GM12865 (cell line): ENCODE data around the gene NSMCE1.
"Not testable (repeated sequence)": the region's sequence is repeated elsewhere in the genome, so short reads cannot be mapped to it uniquely, and the experiment has no call there.

ENCODE experiments used
- DNase-seq: peaks from one replicate; pipeline ENCODE4 v3.0.0; 2010; ENCODE audit warnings: low read depth
- H3K4me3 ChIP-seq: 2 replicates; pipeline ENCODE4 v1.5.1; 2011; ENCODE audit warnings: mild to moderate bottlenecking, low read depth, low read length, control low read depth
- TF ChIP-seq, protein P1 (sequence below): IDR thresholded peaks from 2 replicates; pipeline ENCODE4 v1.5.1; 2011; ENCODE audit warnings: low read length, control low read depth, low read depth, inconsistent platforms; ENCODE audit not compliant: insufficient read depth; ENCODE audit errors: missing control alignments

The NSMCE1 gene

GRCh38 chr16:27214084-27214961 is 54.2 kb downstream of the NSMCE1 start:
- DNase-seq, result no peak
- TF ChIP-seq, protein P1, sequence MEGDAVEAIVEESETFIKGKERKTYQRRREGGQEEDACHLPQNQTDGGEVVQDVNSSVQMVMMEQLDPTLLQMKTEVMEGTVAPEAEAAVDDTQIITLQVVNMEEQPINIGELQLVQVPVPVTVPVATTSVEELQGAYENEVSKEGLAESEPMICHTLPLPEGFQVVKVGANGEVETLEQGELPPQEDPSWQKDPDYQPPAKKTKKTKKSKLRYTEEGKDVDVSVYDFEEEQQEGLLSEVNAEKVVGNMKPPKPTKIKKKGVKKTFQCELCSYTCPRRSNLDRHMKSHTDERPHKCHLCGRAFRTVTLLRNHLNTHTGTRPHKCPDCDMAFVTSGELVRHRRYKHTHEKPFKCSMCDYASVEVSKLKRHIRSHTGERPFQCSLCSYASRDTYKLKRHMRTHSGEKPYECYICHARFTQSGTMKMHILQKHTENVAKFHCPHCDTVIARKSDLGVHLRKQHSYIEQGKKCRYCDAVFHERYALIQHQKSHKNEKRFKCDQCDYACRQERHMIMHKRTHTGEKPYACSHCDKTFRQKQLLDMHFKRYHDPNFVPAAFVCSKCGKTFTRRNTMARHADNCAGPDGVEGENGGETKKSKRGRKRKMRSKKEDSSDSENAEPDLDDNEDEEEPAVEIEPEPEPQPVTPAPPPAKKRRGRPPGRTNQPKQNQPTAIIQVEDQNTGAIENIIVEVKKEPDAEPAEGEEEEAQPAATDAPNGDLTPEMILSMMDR, result no peak
- no peak overlapping the region for H3K4me3 ChIP-seq

DNA sequence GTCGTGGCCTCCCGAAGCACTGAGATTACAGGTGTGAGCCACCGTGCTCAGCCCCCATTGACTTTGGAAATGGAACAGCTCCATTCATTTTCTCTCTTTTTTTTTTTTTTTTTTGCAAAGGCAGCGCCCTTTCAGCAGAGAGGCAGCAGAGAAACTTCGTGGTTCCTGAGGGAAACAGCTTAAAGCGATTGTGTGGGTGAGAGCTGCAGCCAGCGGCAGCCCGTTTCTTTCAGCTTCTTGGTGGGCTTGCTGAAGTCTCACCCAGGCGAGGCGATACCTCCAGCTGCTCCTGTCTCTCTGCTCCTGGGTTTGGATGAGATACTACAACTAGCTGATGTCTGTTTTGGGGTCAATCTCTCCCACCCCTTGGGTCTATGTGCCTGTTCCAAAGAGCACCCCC is 57.5 kb downstream of the NSMCE1 start:
- no peak for DNase-seq
- TF ChIP-seq, protein P1, result no peak
- no peak overlapping the region for H3K4me3 ChIP-seq

GRCh38 chr16:27210174-27210573 is 58.4 kb downstream of the NSMCE1 start:
- DNase-seq, result no peak
- H3K4me3 ChIP-seq, result no peak overlapping the region
- TF ChIP-seq, protein P1, result no peak

GRCh38 chr16:27209591-27209990 is 59.0 kb downstream of the NSMCE1 start:
- TF ChIP-seq, protein P1, result no peak
- no peak overlapping the region for H3K4me3 ChIP-seq
- no peak for DNase-seq

- no peak for DNase-seq
- H3K4me3 ChIP-seq, result no peak overlapping the region
- TF ChIP-seq, protein P1, result no peak
Measured at GRCh38 chr16:27208796-27209195, 59.8 kb downstream of the NSMCE1 start.

DNA sequence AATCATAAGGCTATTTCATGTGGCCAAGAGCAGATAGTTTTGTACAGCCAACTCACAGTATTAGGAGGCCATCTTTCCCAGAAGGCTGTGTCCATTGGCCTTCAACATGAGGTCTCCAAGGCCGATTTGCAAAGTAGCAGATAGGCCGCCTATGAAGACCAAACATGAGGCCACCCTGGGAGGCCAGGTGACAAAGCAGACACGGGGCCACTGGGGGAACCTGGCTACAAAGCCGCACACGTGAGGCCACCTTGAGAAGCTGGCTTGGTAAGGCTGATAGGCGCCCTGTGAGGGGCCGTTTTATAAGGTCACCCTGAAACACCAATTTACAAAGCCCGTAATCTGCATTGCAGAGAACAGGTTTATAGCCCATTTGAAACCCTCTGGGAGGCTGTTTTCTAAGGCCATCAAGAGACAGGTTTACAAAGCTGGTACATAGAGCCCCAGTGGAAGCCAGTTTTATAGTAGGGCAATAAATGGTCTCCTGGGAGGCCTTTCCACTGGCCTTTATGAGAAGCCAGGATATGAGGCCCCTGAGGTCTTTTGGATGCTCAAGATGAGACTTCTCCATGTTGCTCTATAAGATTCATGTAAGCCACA is 60.4 kb downstream of the NSMCE1 start:
- DNase-seq, result no peak
- TF ChIP-seq, protein P1, result no peak
- no peak overlapping the region for H3K4me3 ChIP-seq

- not testable (repeated sequence) for DNase-seq, H3K4me3 ChIP-seq
Measured at GRCh38 chr16:27207121-27207520, 61.5 kb downstream of the NSMCE1 start.
